GM20431 (cell line): Measurements from ENCODE around the gene PCDH1.

Source experiments
- in situ Hi-C: fragments of 300-500 bp; cut with MseI, MboI; formaldehyde crosslinking; loops from one replicate; pipeline ENCODE4 v1.15.0; 2020; ENCODE audit warnings: low sequenced_read_pairs; ENCODE audit not compliant: unreplicated experiment

The PCDH1 gene

GRCh38 chr5:141815051-141815795, 63.0 kb downstream of the PCDH1 start:
- in situ Hi-C loops = no loop called here

GRCh38 chr5:141814064-141814964, 63.9 kb downstream of the PCDH1 start:
- in situ Hi-C loops = no loop called here

GRCh38 chr5:141812512-141812911, 65.7 kb downstream of the PCDH1 start:
- in situ Hi-C loops = no loop called here

- in situ Hi-C loops = no loop called here
Measured at GRCh38 chr5:141811287-141812155, 66.7 kb downstream of the PCDH1 start.

GRCh38 chr5:141810702-141811101, 67.5 kb downstream of the PCDH1 start:
- in situ Hi-C loops = no loop called here

GRCh38 chr5:141809380-141810096, 68.7 kb downstream of the PCDH1 start:
- in situ Hi-C loops = no loop called here

GRCh38 chr5:141808857-141809256, 69.4 kb downstream of the PCDH1 start:
- in situ Hi-C loops = no loop called here

GRCh38 chr5:141807732-141808131, 70.5 kb downstream of the PCDH1 start:
- in situ Hi-C loops = no loop called here

GRCh38 chr5:141807329-141807728, 70.9 kb downstream of the PCDH1 start:
- in situ Hi-C loops = no loop called here

- in situ Hi-C loops = no loop called here
Measured at GRCh38 chr5:141806626-141807025, 71.6 kb downstream of the PCDH1 start.

- in situ Hi-C loops = no loop called here
Measured at GRCh38 chr5:141805874-141806595, 72.2 kb downstream of the PCDH1 start.

- in situ Hi-C loops = no loop called here
Measured at GRCh38 chr5:141804475-141804874, 73.7 kb downstream of the PCDH1 start.
